ENCODE measurements around the gene KLHL40. TPM values are rescaled to one million over a fixed set of nuclear protein-coding genes. Genes with fewer than 3 reads are reported as not detected.

The KLHL40 gene
- total and polyA plus RNA-seq, 2 donors (not counting 1 experiment from before 2014, with no cell fraction given) = not detected

DNA sequence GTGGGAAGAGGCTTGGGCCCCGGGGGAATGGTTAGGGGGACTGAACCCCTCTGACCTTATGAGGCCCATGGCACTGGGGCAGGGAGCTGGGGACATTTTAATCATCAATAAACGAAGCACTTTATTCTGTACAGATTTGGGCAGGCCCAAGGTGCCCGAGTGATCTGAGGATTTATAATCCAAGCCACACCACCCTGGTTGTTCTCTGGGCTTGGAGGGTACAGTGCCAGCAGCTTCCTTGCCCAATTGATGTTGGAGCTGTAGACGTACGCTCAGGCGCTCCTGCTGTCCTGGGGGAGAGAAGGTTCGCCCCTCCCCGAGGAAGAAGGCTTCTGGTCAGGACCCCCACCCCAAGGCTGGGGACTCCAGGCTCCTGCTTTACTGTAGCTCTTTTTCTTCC, 19.3 kb upstream of the KLHL40 start:
- Histone ChIP-seq H3K4me2 (ENCODE audit: extremely low read depth, insufficient read depth, low read length) (no peak overlapping the region), H3K27ac (ENCODE audit: insufficient read depth, low read length) (no peak overlapping the region), H2AFZ (ENCODE audit: low read length) (no peak overlapping the region), H4K20me1 (ENCODE audit: control insufficient read depth, extremely low read depth, insufficient read depth, low read length) (no peaks in the 10 kb centered on the region), H3K27me3 (ENCODE audit: control insufficient read depth, insufficient read depth, low read length) (peaks cover 3% of the 10 kb centered on the region), H3K4me3 (replicated peaks in 1 of 4; ENCODE audit: control extremely low read depth in 1 of 4, insufficient read depth in 1 of 4, low read depth in 3 of 4, low read length in 4 of 4) (no peak overlapping the region), H3K9ac (ENCODE audit: insufficient read depth, low read length) (no peak overlapping the region), H3K79me2 (ENCODE audit: control insufficient read depth, insufficient read depth, low read length) (no peaks in the 10 kb centered on the region), H3K9me3 (ENCODE audit: control insufficient read depth, insufficient read depth, low read depth, low read length) (no peaks in the 10 kb centered on the region), H3K36me3 (ENCODE audit: control insufficient read depth, insufficient read depth, low read length) (peaks cover 3% of the 10 kb centered on the region), H3K4me1 (ENCODE audit: control insufficient read depth, extremely low read depth, insufficient read depth, low read length) (no peaks in the 10 kb centered on the region)
- DNase-seq (ENCODE audit: low read depth in 2 of 2) = no peak
- TF ChIP-seq, protein P1, sequence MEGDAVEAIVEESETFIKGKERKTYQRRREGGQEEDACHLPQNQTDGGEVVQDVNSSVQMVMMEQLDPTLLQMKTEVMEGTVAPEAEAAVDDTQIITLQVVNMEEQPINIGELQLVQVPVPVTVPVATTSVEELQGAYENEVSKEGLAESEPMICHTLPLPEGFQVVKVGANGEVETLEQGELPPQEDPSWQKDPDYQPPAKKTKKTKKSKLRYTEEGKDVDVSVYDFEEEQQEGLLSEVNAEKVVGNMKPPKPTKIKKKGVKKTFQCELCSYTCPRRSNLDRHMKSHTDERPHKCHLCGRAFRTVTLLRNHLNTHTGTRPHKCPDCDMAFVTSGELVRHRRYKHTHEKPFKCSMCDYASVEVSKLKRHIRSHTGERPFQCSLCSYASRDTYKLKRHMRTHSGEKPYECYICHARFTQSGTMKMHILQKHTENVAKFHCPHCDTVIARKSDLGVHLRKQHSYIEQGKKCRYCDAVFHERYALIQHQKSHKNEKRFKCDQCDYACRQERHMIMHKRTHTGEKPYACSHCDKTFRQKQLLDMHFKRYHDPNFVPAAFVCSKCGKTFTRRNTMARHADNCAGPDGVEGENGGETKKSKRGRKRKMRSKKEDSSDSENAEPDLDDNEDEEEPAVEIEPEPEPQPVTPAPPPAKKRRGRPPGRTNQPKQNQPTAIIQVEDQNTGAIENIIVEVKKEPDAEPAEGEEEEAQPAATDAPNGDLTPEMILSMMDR (conservative IDR thresholded peaks at IDR 0.05 in 1 of 2, IDR thresholded peaks at IDR 0.05 in 1 of 2; ENCODE audit: low read depth in 1 of 2, low read length in 2 of 2) = no peak

DNA sequence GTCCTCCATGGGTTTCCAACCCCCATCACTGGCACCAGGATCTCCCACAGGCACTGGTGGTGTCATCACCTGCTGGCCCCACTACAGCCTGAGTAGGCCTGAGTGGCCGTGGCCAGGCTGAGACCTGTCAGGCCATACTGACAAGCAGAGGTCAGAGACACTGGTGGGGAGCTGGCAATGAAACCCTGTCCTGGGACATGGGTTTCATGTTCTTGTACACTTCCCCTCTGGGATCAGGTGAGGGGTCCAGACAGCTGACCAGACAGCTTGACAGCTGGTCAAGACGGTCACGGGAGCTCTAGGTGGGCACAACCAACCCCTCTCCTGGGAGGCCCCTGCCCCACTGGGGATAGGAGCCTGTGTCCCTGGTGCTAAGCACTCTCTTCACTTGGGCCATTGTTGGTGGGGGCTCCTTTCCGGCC, 18.7 kb upstream of the KLHL40 start:
- Histone ChIP-seq H2AFZ (ENCODE audit: low read length) (no peak overlapping the region), H3K36me3 (ENCODE audit: control insufficient read depth, insufficient read depth, low read length) (peaks cover 3% of the 10 kb centered on the region), H3K9ac (ENCODE audit: insufficient read depth, low read length) (no peak overlapping the region), H4K20me1 (ENCODE audit: control insufficient read depth, extremely low read depth, insufficient read depth, low read length) (no peaks in the 10 kb centered on the region), H3K79me2 (ENCODE audit: control insufficient read depth, insufficient read depth, low read length) (no peaks in the 10 kb centered on the region), H3K4me3 (replicated peaks in 1 of 4; ENCODE audit: control extremely low read depth in 1 of 4, insufficient read depth in 1 of 4, low read depth in 3 of 4, low read length in 4 of 4) (no peak overlapping the region), H3K27ac (ENCODE audit: insufficient read depth, low read length) (no peak overlapping the region), H3K4me1 (ENCODE audit: control insufficient read depth, extremely low read depth, insufficient read depth, low read length) (no peaks in the 10 kb centered on the region), H3K4me2 (ENCODE audit: extremely low read depth, insufficient read depth, low read length) (no peak overlapping the region), H3K27me3 (ENCODE audit: control insufficient read depth, insufficient read depth, low read length) (peaks cover 3% of the 10 kb centered on the region), H3K9me3 (ENCODE audit: control insufficient read depth, insufficient read depth, low read depth, low read length) (no peaks in the 10 kb centered on the region)
- DNase-seq (ENCODE audit: low read depth in 2 of 2) = no peak
- no peak for TF ChIP-seq EZH2 (IDR thresholded peaks at IDR 0.05; ENCODE audit: low read length, missing control alignments)
- TF ChIP-seq, protein P1 (conservative IDR thresholded peaks at IDR 0.05 in 1 of 2, IDR thresholded peaks at IDR 0.05 in 1 of 2; ENCODE audit: low read depth in 1 of 2, low read length in 2 of 2) = no peak

DNA sequence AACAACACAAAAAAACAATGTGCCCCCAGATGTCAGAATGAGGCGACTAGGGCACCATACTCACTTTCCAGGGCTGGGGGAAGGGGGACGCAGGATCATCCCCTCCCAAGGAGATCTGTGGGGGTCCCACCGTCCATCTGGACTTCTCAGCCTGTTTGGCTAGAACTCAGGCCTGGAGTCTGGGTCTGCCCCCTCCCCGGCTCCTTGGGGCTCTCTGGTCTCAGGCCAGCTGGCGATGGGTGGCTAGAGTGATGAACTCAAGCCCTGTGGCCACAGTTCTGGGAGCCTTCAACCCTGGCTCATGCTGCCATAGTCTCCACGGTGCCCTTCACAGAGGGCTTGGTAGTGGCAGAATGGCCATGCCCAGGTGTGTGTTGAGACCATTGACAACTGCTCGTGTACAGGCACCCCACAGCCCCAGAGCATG, 18.2 kb upstream of the KLHL40 start:
- Histone ChIP-seq H3K27ac (ENCODE audit: insufficient read depth, low read length) (no peak overlapping the region), H3K9me3 (ENCODE audit: control insufficient read depth, insufficient read depth, low read depth, low read length) (no peaks in the 10 kb centered on the region), H3K79me2 (ENCODE audit: control insufficient read depth, insufficient read depth, low read length) (no peaks in the 10 kb centered on the region), H3K9ac (ENCODE audit: insufficient read depth, low read length) (no peak overlapping the region), H2AFZ (ENCODE audit: low read length) (no peak overlapping the region), H3K4me2 (ENCODE audit: extremely low read depth, insufficient read depth, low read length) (no peak overlapping the region), H3K4me1 (ENCODE audit: control insufficient read depth, extremely low read depth, insufficient read depth, low read length) (no peaks in the 10 kb centered on the region), H4K20me1 (ENCODE audit: control insufficient read depth, extremely low read depth, insufficient read depth, low read length) (no peaks in the 10 kb centered on the region), H3K4me3 (replicated peaks in 1 of 4; ENCODE audit: control extremely low read depth in 1 of 4, insufficient read depth in 1 of 4, low read depth in 3 of 4, low read length in 4 of 4) (no peak overlapping the region), H3K27me3 (ENCODE audit: control insufficient read depth, insufficient read depth, low read length) (peaks cover 3% of the 10 kb centered on the region), H3K36me3 (ENCODE audit: control insufficient read depth, insufficient read depth, low read length) (no peaks in the 10 kb centered on the region)
- no peak for TF ChIP-seq EZH2 (IDR thresholded peaks at IDR 0.05; ENCODE audit: low read length, missing control alignments)
- TF ChIP-seq, protein P1 (conservative IDR thresholded peaks at IDR 0.05 in 1 of 2, IDR thresholded peaks at IDR 0.05 in 1 of 2; ENCODE audit: low read depth in 1 of 2, low read length in 2 of 2) = no peak
- DNase-seq (ENCODE audit: low read depth in 2 of 2) = no peak

Data from fibroblast of lung (primary cell).